ENCODE results near the gene GOLT1A.

DNA sequence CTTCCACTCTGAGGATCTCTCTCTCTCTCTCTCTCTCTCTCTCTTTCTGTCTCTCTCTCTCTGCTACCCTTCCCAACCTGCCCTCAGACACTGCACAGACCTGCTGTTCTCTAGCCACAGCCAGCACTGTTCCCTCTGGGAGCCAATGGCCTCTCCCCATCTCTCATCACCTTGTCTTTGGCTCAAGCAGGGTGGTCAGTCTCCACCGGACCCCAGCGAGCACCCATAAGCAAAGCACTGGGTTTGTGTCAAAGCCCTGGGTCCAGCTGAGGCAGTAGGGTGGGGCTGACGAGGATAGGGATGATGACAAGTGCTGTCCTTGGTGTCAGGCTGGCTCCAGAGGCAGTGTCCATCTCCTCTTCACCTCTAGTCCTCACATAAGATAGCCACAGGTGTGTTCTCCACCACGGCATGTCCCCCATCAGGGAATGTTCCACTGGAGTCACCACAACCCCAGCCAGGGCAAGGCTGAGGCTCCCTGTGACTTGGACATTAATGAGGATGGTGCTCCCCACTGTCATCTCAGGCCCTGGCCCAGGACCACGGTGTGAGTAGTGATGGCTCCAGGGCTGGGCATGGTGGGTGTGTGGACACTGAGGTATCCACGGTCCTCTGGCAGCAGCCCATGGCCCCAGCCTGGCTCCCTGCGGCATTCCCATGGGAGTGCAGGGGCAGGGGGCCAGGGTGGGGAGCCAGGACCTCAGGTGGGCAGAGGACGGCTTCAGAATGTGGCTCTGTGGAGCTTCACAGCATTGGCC, 8.4 kb upstream of the GOLT1A start:
- TF ChIP-seq, protein P1, sequence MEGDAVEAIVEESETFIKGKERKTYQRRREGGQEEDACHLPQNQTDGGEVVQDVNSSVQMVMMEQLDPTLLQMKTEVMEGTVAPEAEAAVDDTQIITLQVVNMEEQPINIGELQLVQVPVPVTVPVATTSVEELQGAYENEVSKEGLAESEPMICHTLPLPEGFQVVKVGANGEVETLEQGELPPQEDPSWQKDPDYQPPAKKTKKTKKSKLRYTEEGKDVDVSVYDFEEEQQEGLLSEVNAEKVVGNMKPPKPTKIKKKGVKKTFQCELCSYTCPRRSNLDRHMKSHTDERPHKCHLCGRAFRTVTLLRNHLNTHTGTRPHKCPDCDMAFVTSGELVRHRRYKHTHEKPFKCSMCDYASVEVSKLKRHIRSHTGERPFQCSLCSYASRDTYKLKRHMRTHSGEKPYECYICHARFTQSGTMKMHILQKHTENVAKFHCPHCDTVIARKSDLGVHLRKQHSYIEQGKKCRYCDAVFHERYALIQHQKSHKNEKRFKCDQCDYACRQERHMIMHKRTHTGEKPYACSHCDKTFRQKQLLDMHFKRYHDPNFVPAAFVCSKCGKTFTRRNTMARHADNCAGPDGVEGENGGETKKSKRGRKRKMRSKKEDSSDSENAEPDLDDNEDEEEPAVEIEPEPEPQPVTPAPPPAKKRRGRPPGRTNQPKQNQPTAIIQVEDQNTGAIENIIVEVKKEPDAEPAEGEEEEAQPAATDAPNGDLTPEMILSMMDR (IDR thresholded peaks at IDR 0.05), result no peak
- TF ChIP-seq POLR2A (IDR thresholded peaks at IDR 0.05), result no peak

All from esophagus squamous epithelium (tissue), 4 donors.